HepG2 (cell line): ENCODE data around the gene EGFL8. TPM values are rescaled to one million over a fixed set of nuclear protein-coding genes. Genes with fewer than 3 reads are reported as not detected.
A peak's percentile ranks its signal among the peaks of the same experiment; 100 is the strongest.

Source experiments
- ATAC-seq: fragments of 200-7000 bp; cut with Tn5 transposase; 3 replicates; pipeline ENCODE4 v1.9.1; 2020; ENCODE audit warnings: mild to moderate bottlenecking, moderate library complexity
- BruUV-seq: library from RNA; stranded (reverse); fragments of 400-500 nt; replicated peaks from 2 replicates; lab custom pipeline; 2021; lab: Mats Ljungman, UMichigan
- CTCF ChIA-PET: fragments of 300-600 bp; formaldehyde crosslinking; extraction: SDS; loops from one replicate; lab custom pipeline; 2021; ENCODE audit warnings: low total read pairs, inconsistent platforms, low intra/inter-chr PET ratio; lab: Yijun Ruan, JAX
- POLR2A ChIA-PET: fragments of 350-600 bp; sonication (Branson Sonifier 250); formaldehyde crosslinking; loops from one replicate; lab custom pipeline; 2020; ENCODE audit warnings: antibody characterized with exemption, inconsistent platforms; lab: Yijun Ruan, JAX
- DNase-seq: peaks from one replicate; pipeline ENCODE4 v3.0.0-alpha.2; 2015; ENCODE audit warnings: low spot score
- FAIRE-seq: peaks from 3 replicates; lab custom pipeline; 2011; peaks lifted over from hg19 to GRCh38; lab: Jason Lieb, UNC
- H2AFZ ChIP-seq: one replicate; pipeline ENCODE4 v1.6.1; 2011; ENCODE audit warnings: low read length, inconsistent platforms
- H3K27ac ChIP-seq: fragments of 300-600 bp; 3 replicates; pipeline ENCODE4 v1.8.0; 2011; ENCODE audit warnings: mixed run types, mild to moderate bottlenecking, mixed read lengths, low read length, inconsistent platforms; ENCODE audit not compliant: insufficient read depth; ENCODE audit errors: extremely low read length
- H3K27me3 ChIP-seq, 2 experiments: fragments of 200-600 bp in 1 of 2; 2 replicates in 1 of 2; 3 replicates in 1 of 2; pipeline versions ENCODE4 v1.6.0 to v1.8.0; 2011; ENCODE audit warnings: low read length in 2 of 2, mild to moderate bottlenecking in 2 of 2, moderate library complexity in 2 of 2, inconsistent platforms in 1 of 2; ENCODE audit not compliant: insufficient read depth in 2 of 2, control insufficient read depth in 1 of 2
- H3K36me3 ChIP-seq, 2 experiments: fragments of 200-600 bp in 1 of 2; replicated peaks in 1 of 2; 2 replicates in 1 of 2; 3 replicates in 1 of 2; pipeline versions ENCODE4 v1.5.1 to v1.8.0; 2011; ENCODE audit warnings: low read length in 2 of 2, inconsistent platforms in 1 of 2; ENCODE audit not compliant: insufficient read depth in 2 of 2, control insufficient read depth in 1 of 2
- H3K4me1 ChIP-seq: 2 replicates; pipeline ENCODE4 v1.5.1; 2012; ENCODE audit warnings: low read length, inconsistent platforms; ENCODE audit not compliant: insufficient read depth
- H3K4me2 ChIP-seq: 2 replicates; pipeline ENCODE4 v1.6.0; 2011; ENCODE audit warnings: low read depth, low read length, inconsistent platforms
- H3K4me3 ChIP-seq, 3 experiments: fragments of 200-600 bp in 1 of 3; sonication (generic), shearing (Covaris generic) in 1 of 3; replicated peaks in 1 of 3; 2 replicates each; pipeline ENCODE4 v1.5.1; 2011 to 2016; ENCODE audit warnings: low read length in 3 of 3, inconsistent platforms in 2 of 3, low read depth in 2 of 3, mild to moderate bottlenecking in 2 of 3, control low read depth in 1 of 3, mixed read lengths in 1 of 3; ENCODE audit not compliant: insufficient read depth in 1 of 3
- H3K79me2 ChIP-seq: one replicate; pipeline ENCODE4 v1.6.1; 2011; ENCODE audit warnings: low read length, inconsistent platforms; ENCODE audit not compliant: insufficient read depth
- H3K9ac ChIP-seq: 2 replicates; pipeline ENCODE4 v1.6.0; 2011; ENCODE audit warnings: mild to moderate bottlenecking, low read depth, low read length, inconsistent platforms; ENCODE audit not compliant: insufficient read depth
- H3K9me3 ChIP-seq: 2 replicates; pipeline ENCODE4 v1.5.1; 2012; ENCODE audit warnings: mild to moderate bottlenecking, low read length
- H4K20me1 ChIP-seq: 2 replicates; pipeline ENCODE4 v1.6.0; 2011; ENCODE audit warnings: inconsistent platforms, mild to moderate bottlenecking, low read length, moderate library complexity; ENCODE audit not compliant: insufficient read depth
- ARID4A ChIP-seq: sonication (generic); formaldehyde crosslinking; IDR thresholded peaks from 2 replicates; pipeline ENCODE4 v1.5.0; 2020; ENCODE audit warnings: mild to moderate bottlenecking, missing genetic modification reagents, borderline replicate concordance
- DNMT3B ChIP-seq: conservative IDR thresholded peaks from 2 replicates; pipeline ENCODE4 v1.6.1; 2016; ENCODE audit warnings: missing biosample characterization, control low read depth
- ISL2 ChIP-seq: sonication (generic); formaldehyde crosslinking; IDR thresholded peaks from 2 replicates; pipeline ENCODE4 v1.5.0; 2020; ENCODE audit warnings: missing genetic modification reagents
- KAT7 ChIP-seq: IDR thresholded peaks from 2 replicates; pipeline ENCODE4 v1.6.1; 2018; ENCODE audit warnings: borderline replicate concordance, missing compliant biosample characterization
- MAZ ChIP-seq, 2 experiments: sonication (generic) in 1 of 2; formaldehyde crosslinking in 1 of 2; IDR thresholded peaks; 2 replicates each; pipeline versions ENCODE4 v1.5.0 to v1.6.1; 2012 to 2020; ENCODE audit warnings: low read depth in 2 of 2, mild to moderate bottlenecking in 2 of 2, borderline replicate concordance in 1 of 2, improper control_type of control experiment in 1 of 2, low read length in 1 of 2, missing genetic modification reagents in 1 of 2, moderate library complexity in 1 of 2
- NCOA5 ChIP-seq: sonication (generic); formaldehyde crosslinking; IDR thresholded peaks from 2 replicates; pipeline ENCODE4 v1.4.0; 2020; ENCODE audit warnings: missing genetic modification reagents
- NFKB2 ChIP-seq: sonication (generic); formaldehyde crosslinking; IDR thresholded peaks from 2 replicates; pipeline ENCODE4 v1.4.0; 2020; ENCODE audit warnings: missing genetic modification reagents, borderline replicate concordance
- PATZ1 ChIP-seq: sonication (generic); formaldehyde crosslinking; IDR thresholded peaks from 2 replicates; pipeline ENCODE4 v1.4.0; 2020; ENCODE audit warnings: missing genetic modification reagents
- PHF8 ChIP-seq: sonication (generic); formaldehyde crosslinking; IDR thresholded peaks from 2 replicates; pipeline ENCODE4 v1.5.0; 2020; ENCODE audit warnings: missing genetic modification reagents
- SRY ChIP-seq: sonication (generic); formaldehyde crosslinking; IDR thresholded peaks from 2 replicates; pipeline ENCODE4 v1.8.0; 2022; ENCODE audit warnings: mild to moderate bottlenecking, missing genetic modification reagents
- STAT5B ChIP-seq: sonication (generic); formaldehyde crosslinking; IDR thresholded peaks from 2 replicates; pipeline ENCODE4 v1.4.0; 2020; ENCODE audit warnings: missing genetic modification reagents
- TBX2 ChIP-seq: sonication (generic); formaldehyde crosslinking; IDR thresholded peaks from 2 replicates; pipeline ENCODE4 v1.5.0; 2020; ENCODE audit warnings: missing genetic modification reagents, mild to moderate bottlenecking, borderline replicate concordance
- ZNF558 ChIP-seq: sonication (generic); formaldehyde crosslinking; IDR thresholded peaks from 2 replicates; pipeline ENCODE4 v1.9.0; 2022; ENCODE audit warnings: mild to moderate bottlenecking, missing genetic modification reagents, borderline replicate concordance
- ZNF562 ChIP-seq: sonication (generic); formaldehyde crosslinking; IDR thresholded peaks from 2 replicates; pipeline ENCODE4 v1.8.0; 2022; ENCODE audit warnings: missing genetic modification reagents, borderline replicate concordance
- WGBS: methylation state at CpG from one replicate; pipeline ENCODE4 v1.1.6; 2017; ENCODE audit warnings: low lambda C conversion rate; 5-methylcytosine and 5-hydroxymethylcytosine counted together
- in situ Hi-C: cut with HindIII; loops from 2 replicates; pipeline ENCODE4 v1.10.0; 2017; ENCODE audit warnings: low pct_unique_long_range_greater_than_20kb; ENCODE audit not compliant: extremely low pct_ligation_motif_present
- intact Hi-C: fragments of 100-400 bp; cut with micrococcal nuclease; formaldehyde crosslinking; loops from one replicate; pipeline ENCODE4 v1.10.0; 2022; ENCODE audit not compliant: unreplicated experiment
- polyA plus RNA-seq, 8 experiments: library from polyadenylated mRNA; depleted of rRNA in 3 of 8; stranded (reverse) in 7 of 8; unstranded in 1 of 8; fragments of >200 nt; fragmentation: Illumina TruSeq in 4 of 8; extraction: Trizol in 4 of 8; gene quantifications; 2 replicates each; pipeline versions ENCODE4 v1.2.1 to v1.2.3, GENCODE V29; 2011 to 2016; ENCODE audit warnings: low read depth in 4 of 8, missing spikeins in 1 of 8, mixed read lengths in 1 of 8; ENCODE audit not compliant: insufficient read depth in 1 of 8
- total RNA-seq, 5 experiments: library from RNA; depleted of rRNA; stranded (reverse); fragments of >200 nt; fragmentation: Illumina TruSeq; extraction: Trizol; gene quantifications; 2 replicates each; pipeline ENCODE4 v1.2.3, GENCODE V29; 2016; ENCODE audit warnings: low read depth in 1 of 5
- TF ChIP-seq, protein P1 (sequence below): IDR thresholded peaks from 2 replicates; pipeline ENCODE4 v1.6.1; 2012; ENCODE audit warnings: inconsistent platforms
- TF ChIP-seq, protein P2 (sequence below): sonication (generic); formaldehyde crosslinking; IDR thresholded peaks from 2 replicates; pipeline ENCODE4 v1.4.0; 2020; ENCODE audit warnings: missing genetic modification reagents

EGFL8 gene
- total and polyA plus RNA-seq, 2 of the 13 experiments (the other 11 are each of a cell fraction or from before 2014, with no cell fraction given) = 10.0 to 11.5 TPM

DNA sequence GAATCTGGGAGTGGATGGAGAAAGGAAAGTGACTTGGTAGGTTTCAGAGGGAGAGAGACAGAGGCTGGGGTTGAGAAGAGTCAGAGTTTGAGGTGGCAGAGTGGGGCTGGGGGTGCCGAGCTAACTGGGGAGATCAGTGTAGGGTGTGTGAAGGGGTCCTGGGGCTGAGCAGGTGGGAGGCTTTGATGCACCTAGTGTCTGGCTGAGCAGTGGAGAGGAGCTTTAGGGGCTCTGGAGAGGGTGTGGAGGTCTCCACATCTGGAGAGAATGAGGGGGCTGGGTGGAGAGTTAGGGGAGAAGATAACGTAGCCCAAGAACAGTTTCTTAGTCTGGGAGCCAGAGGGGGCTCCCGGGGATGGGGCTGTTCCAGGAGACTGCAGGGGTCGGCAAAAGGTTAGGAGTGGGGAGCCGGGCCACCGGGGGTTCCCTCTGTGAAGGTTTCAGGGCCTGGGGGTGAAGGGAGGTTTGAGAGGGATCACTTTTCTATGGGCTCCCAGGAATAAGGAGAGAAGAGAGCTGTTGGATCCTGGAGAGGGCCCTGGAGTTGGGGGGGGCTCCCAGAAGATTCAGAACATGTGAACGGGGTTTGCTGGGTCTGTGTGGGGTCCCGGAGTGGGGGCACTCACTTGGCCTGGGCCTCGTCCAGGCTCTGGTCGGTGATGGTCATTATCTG lies 24.8 kb downstream of the EGFL8 start:
- FAIRE-seq (no peak), DNase-seq (no peak), ATAC-seq (peak; percentile 10)
- Histone ChIP-seq H3K4me1 (peaks cover 36% of the 10 kb centered on the region), H3K4me3 (peak overlapping the region; percentile 74 to 93 (median 79)), H4K20me1 (no peaks in the 10 kb centered on the region), H2AFZ (no peak overlapping the region), H3K4me2 (peak overlapping the region; percentile 90), H3K79me2 (peaks cover 15% of the 10 kb centered on the region), H3K9ac (peak overlapping the region; percentile 90), H3K27me3 (no peaks in the 10 kb centered on the region; a peak in 1 of 5 replicates), H3K27ac (peak overlapping the region; percentile 80), H3K36me3 (peaks cover 7 to 19% of the 10 kb centered on the region in 2 experiments), H3K9me3 (no peaks in the 10 kb centered on the region)
- TF ChIP-seq TBX2 (CRISPR knock-in tag) (0 out of 2 replicates have a peak, but pooled peaks have one; percentile 42), NCOA5 (CRISPR knock-in tag) (no peak), SRY (CRISPR knock-in tag) (0 out of 2 replicates have a peak, but pooled peaks have one; percentile 16), PHF8 (CRISPR knock-in tag) (0 out of 2 replicates have a peak, but pooled peaks have one; percentile 24), ARID4A (CRISPR knock-in tag) (0 out of 2 replicates have a peak, but pooled peaks have one; percentile 16), KAT7 (CRISPR knock-in tag) (0 out of 2 replicates have a peak, but pooled peaks have one; percentile 38), ZNF558 (CRISPR knock-in tag) (0 out of 2 replicates have a peak, but pooled peaks have one; percentile 42), NFKB2 (CRISPR knock-in tag) (0 out of 2 replicates have a peak, but pooled peaks have one; percentile 27), DNMT3B (CRISPR knock-in tag) (no peak), STAT5B (CRISPR knock-in tag) (no peak), PATZ1 (peak; percentile 85), ZNF562 (CRISPR knock-in tag) (no peak), MAZ (IDR thresholded peaks at IDR 0.05; ENCODE audit: borderline replicate concordance, low read depth, low read length) (no peak), MAZ (CRISPR knock-in tag; IDR thresholded peaks at IDR 0.05; ENCODE audit: low read depth) (peak; percentile 55; the same call in 1 of the 2 replicates), ISL2 (CRISPR knock-in tag) (0 out of 2 replicates have a peak, but pooled peaks have one; percentile 9)
- TF ChIP-seq, protein P1, sequence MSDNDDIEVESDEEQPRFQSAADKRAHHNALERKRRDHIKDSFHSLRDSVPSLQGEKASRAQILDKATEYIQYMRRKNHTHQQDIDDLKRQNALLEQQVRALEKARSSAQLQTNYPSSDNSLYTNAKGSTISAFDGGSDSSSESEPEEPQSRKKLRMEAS = 0 out of 2 replicates have a peak, but pooled peaks have one; percentile 5
- TF ChIP-seq, protein P2, sequence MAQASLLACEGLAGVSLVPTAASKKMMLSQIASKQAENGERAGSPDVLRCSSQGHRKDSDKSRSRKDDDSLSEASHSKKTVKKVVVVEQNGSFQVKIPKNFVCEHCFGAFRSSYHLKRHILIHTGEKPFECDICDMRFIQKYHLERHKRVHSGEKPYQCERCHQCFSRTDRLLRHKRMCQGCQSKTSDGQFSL = peak; percentile 30; the same call in 1 of the 2 replicates
- WGBS = 17% methylated on average over 8 of the region's 10 CpGs
- in situ Hi-C loops (no loop called here), intact Hi-C loops (no loop called here)
- CTCF ChIA-PET = no interaction called here
- POLR2A ChIA-PET = interaction anchor here (2.5 to 7.1 kb wide), 2 partner anchors 11 to 60 kb away, joined by 18 to 127 read pairs; partner anchors contain the start of genes AGPAT1, ATF6B, FKBPL and RNF5
- no TSS peak for BruUV-seq
